ENCODE measurements around the gene FAM163B. TPM values are rescaled to one million over a fixed set of nuclear protein-coding genes. Genes with fewer than 3 reads are reported as not detected.

Gene FAM163B
- total RNA-seq, 1 experiment from 2014 or later, result not detected

GRCh38 chr9:133581513-133582343, 27.5 kb downstream of the FAM163B start:
- Mint-ChIP-seq H3K36me3 (ENCODE audit: insufficient read depth, unreplicated experiment) (no peaks in the 10 kb centered on the region), H3K4me3 (ENCODE audit: unreplicated experiment) (no peak overlapping the region), H3K9me3 (ENCODE audit: unreplicated experiment) (no peaks in the 10 kb centered on the region), H3K4me1 (ENCODE audit: low read depth, unreplicated experiment) (peaks cover 7% of the 10 kb centered on the region), H3K27ac (ENCODE audit: unreplicated experiment) (no peak overlapping the region), H3K27me3 (ENCODE audit: insufficient read depth, unreplicated experiment) (no peaks in the 10 kb centered on the region)
- Histone ChIP-seq H3K27me3 (replicated peaks; ENCODE audit: control insufficient read depth, insufficient read depth, low read length) (no peaks in the 10 kb centered on the region; the same call in 1 of the 2 replicates), H3K4me3 (ENCODE audit: low read depth, low read length) (no peak overlapping the region), H3K36me3 (ENCODE audit: control insufficient read depth, insufficient read depth, low read length) (no peaks in the 10 kb centered on the region), H3K4me1 (peaks cover 10% of the 10 kb centered on the region; the same call in 1 of the 2 replicates), H3K9me3 (no peaks in the 10 kb centered on the region)
- POLR2A ChIA-PET, result no interaction called here
- no peak for DNase-seq
- BruUV-seq (replicated peaks), result no TSS peak
- intact Hi-C loops (cut with micrococcal nuclease; ENCODE audit: unreplicated experiment), result no loop called here
- TF ChIP-seq CTCF (IDR thresholded peaks at IDR 0.05; ENCODE audit: insufficient read depth in 1 of 2, low read depth in 1 of 2, low read length in 1 of 2, severe bottlenecking in 1 of 2, unreplicated experiment in 1 of 2), result no peak
- CTCF ChIA-PET, result no interaction called here

GRCh38 chr9:133581011-133581410, 28.2 kb downstream of the FAM163B start:
- H3K4me3 Mint-ChIP-seq (ENCODE audit: unreplicated experiment), result no peak overlapping the region
- ChIA-PET POLR2A (no interaction called here), CTCF (no interaction called here)
- intact Hi-C loops (cut with micrococcal nuclease; ENCODE audit: unreplicated experiment), result no loop called here
- no peak for DNase-seq
- Histone ChIP-seq H3K27me3 (replicated peaks; ENCODE audit: control insufficient read depth, insufficient read depth, low read length) (no peaks in the 10 kb centered on the region; the same call in 1 of the 2 replicates), H3K9me3 (no peaks in the 10 kb centered on the region), H3K36me3 (ENCODE audit: control insufficient read depth, insufficient read depth, low read length) (no peaks in the 10 kb centered on the region), H3K4me1 (peaks cover 10% of the 10 kb centered on the region; the same call in 1 of the 2 replicates), H3K4me3 (ENCODE audit: low read depth, low read length) (no peak overlapping the region)
- peaks cover 7% of the 10 kb centered on the region for H3K4me1 Mint-ChIP-seq (ENCODE audit: low read depth, unreplicated experiment)
- TF ChIP-seq CTCF (IDR thresholded peaks at IDR 0.05; ENCODE audit: insufficient read depth in 1 of 2, low read depth in 1 of 2, low read length in 1 of 2, severe bottlenecking in 1 of 2, unreplicated experiment in 1 of 2), result no peak
- H3K36me3 Mint-ChIP-seq (ENCODE audit: insufficient read depth, unreplicated experiment), result no peaks in the 10 kb centered on the region
- no peaks in the 10 kb centered on the region for H3K27me3 Mint-ChIP-seq (ENCODE audit: insufficient read depth, unreplicated experiment)
- no TSS peak for BruUV-seq (replicated peaks)
- no peak overlapping the region for H3K27ac Mint-ChIP-seq (ENCODE audit: unreplicated experiment)
- no peaks in the 10 kb centered on the region for H3K9me3 Mint-ChIP-seq (ENCODE audit: unreplicated experiment)

- H3K27me3 ChIP-seq (replicated peaks; ENCODE audit: control insufficient read depth, insufficient read depth, low read length), result no peaks in the 10 kb centered on the region; the same call in 1 of the 2 replicates
- no peak overlapping the region for H3K4me3 ChIP-seq (ENCODE audit: low read depth, low read length)
- Mint-ChIP-seq H3K27ac (ENCODE audit: unreplicated experiment) (no peak overlapping the region), H3K36me3 (ENCODE audit: insufficient read depth, unreplicated experiment) (no peaks in the 10 kb centered on the region), H3K27me3 (ENCODE audit: insufficient read depth, unreplicated experiment) (no peaks in the 10 kb centered on the region), H3K4me3 (ENCODE audit: unreplicated experiment) (no peak overlapping the region), H3K9me3 (ENCODE audit: unreplicated experiment) (no peaks in the 10 kb centered on the region), H3K4me1 (ENCODE audit: low read depth, unreplicated experiment) (peaks cover 7% of the 10 kb centered on the region)
- no TSS peak for BruUV-seq (replicated peaks)
- ChIA-PET POLR2A (no interaction called here), CTCF (no interaction called here)
- no peaks in the 10 kb centered on the region for H3K36me3 ChIP-seq (ENCODE audit: control insufficient read depth, insufficient read depth, low read length)
- DNase-seq, result no peak
- TF ChIP-seq CTCF (IDR thresholded peaks at IDR 0.05; ENCODE audit: insufficient read depth in 1 of 2, low read depth in 1 of 2, low read length in 1 of 2, severe bottlenecking in 1 of 2, unreplicated experiment in 1 of 2), result no peak
- intact Hi-C loops (cut with micrococcal nuclease; ENCODE audit: unreplicated experiment), result no loop called here
- no peaks in the 10 kb centered on the region for H3K9me3 ChIP-seq
- peaks cover 10% of the 10 kb centered on the region; the same call in 1 of the 2 replicates for H3K4me1 ChIP-seq
These were observed 28.8 kb downstream of the FAM163B start for GRCh38 chr9:133580419-133580738.
